HT1080 (cell line): Measurements from ENCODE around the gene STAC. TPM values are rescaled to one million over a fixed set of nuclear protein-coding genes. Genes with fewer than 3 reads are reported as not detected.

ENCODE experiments used
- DNase-seq: peaks from one replicate; pipeline ENCODE4 v3.0.0-alpha.2; 2015; ENCODE audit warnings: low read depth
- polyA plus RNA-seq, 2 experiments: library from polyadenylated mRNA; depleted of rRNA; stranded (reverse); fragments of >200 nt; gene quantifications; 2 replicates each; pipeline ENCODE4 v1.2.3, GENCODE V29; 2015
- total RNA-seq: library from RNA; depleted of rRNA; stranded (reverse); fragments of >200 nt; shearing (Covaris generic); gene quantifications from 2 replicates; pipeline ENCODE4 v1.2.3, GENCODE V29; 2014; rRNA removed

The STAC gene
- 23.3 and 28.3 TPM in 2 replicates for total RNA-seq
- polyA plus RNA-seq (2015; cell fraction: cytosol; rRNA removed): 12.6 and 13.8 TPM in 2 replicates
- 7.4 and 14.3 TPM in 2 replicates for polyA plus RNA-seq (2015; cell fraction: nucleus; rRNA removed)

GRCh38 chr3:36380221-36381031, at the start of gene STAC:
STAC (plus strand) TSS chr3:36380504; CDS start chr3:36380644, 140 bp downstream.
- DNase-seq: peak; percentile 70

DNA sequence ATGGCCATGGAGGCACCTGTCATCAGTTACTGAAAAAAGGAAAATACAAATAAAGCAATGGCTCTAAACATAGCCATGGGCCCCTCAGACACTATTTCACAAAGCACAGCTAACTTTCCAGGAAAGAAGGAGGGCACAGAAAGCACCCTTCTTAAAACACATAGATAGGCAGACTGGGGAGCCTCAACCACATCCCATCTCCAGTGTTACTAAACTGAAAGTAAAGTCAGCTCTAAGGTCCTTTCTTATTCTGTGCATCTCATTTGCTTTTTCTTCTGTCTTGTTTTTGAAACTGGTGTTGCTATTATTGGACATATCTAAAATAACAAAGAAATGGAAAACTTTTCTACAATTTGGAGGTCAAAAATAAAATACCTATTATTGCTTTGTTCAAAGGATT, 48.2 kb upstream of the STAC start:
- no peak for DNase-seq

- peak; percentile 47 for DNase-seq
These were observed 18.1 kb upstream of the STAC start for GRCh38 chr3:36362216-36362615.

DNA sequence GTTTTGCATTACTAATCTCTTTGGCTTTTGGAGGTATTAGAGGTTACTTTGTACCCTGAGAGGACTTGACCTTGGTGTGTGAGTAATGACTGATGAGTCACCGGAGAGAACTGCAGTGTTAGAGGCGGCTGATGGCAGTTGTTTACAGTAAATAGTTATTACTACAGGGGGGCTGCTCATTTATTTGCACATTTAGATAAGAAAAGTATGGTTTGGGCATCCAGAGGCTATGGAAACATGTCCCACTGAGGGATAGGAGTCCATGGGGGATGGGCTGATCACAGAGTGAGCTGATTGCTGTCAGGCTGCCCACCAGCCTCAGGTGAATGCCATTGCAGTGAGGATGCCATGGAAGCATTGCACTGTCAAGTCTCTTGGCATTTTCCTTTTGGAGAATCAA, 17.3 kb upstream of the STAC start:
- DNase-seq: peak; percentile 88

- DNase-seq: no peak
These were observed 16.0 kb upstream of the STAC start for GRCh38 chr3:36364260-36364659.

- no peak for DNase-seq
These were observed 14.5 kb upstream of the STAC start for GRCh38 chr3:36365829-36366228.

DNA sequence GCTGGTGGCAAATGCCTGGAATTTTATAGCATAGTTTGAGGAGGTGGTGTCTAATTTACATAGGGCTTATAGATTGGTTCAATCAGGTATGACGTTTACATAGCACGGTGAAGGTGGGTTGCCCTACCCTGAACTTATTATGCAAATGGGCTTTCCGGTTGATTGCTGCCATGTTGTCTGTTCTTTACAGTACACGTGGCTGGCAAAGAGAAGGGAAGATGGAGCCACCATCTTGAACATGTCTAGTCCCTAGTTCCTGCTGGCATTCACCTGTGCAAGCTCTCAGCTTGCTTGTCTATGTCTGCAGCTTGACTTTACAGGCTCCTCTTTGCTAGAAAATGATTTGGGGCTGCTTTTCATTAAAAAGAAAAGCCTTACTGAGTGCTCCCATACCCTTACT, 14.0 kb upstream of the STAC start:
- DNase-seq: no peak

DNA sequence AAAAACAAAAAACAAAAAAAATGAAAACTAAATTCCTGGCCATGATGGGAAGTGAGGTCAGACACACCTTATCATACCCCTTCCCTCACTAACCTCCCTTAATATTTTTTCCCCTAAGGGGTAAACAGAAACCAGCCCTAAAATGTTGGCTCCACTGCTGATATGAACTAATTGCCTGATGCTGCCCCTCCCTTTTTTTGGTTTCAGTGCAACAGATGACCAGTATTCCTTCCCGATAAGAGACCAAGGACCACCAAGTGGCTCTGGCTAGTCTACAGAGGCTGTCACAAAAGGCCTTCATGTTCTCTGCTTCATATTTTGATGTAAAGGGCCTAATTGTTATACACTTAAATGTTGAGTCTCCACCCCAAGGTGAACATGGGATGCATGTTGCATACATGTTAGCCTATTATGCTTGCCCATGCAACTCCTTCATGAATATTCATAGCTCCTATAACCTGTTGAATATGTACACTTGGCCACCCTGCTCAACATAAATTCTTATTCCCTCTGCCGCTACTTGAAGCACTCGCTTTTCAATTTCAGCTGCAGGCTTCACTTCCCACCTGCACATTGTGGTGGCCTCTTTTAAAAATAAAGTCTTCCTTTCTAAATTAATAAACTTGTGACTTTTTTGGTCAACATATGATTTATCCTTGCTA, 12.3 kb upstream of the STAC start:
- no peak for DNase-seq

- DNase-seq: peak; percentile 87
These were observed 7.8 kb upstream of the STAC start for GRCh38 chr3:36372534-36372935.

GRCh38 chr3:36373084-36373483, 7.2 kb upstream of the STAC start:
- DNase-seq: peak; percentile 79

DNA sequence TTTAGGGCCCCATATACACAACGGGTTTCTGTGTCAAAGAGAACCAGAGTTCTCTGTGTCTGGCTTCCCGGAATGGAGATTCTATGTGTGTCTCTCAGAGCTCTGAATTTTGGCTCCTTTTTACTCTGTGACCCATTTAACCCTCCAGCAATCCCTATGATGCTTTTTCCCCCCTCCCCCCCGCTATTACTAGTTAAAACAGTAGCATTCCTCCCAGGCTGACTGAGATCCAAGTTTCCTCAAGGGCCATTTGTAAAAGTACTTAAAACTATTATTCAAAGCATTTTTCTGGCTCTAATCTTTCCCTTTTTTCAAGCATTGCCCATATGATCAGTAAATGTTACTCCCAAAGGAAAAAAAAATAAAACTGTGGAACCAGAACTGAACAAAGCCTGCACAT, 6.6 kb upstream of the STAC start:
- no peak for DNase-seq

DNA sequence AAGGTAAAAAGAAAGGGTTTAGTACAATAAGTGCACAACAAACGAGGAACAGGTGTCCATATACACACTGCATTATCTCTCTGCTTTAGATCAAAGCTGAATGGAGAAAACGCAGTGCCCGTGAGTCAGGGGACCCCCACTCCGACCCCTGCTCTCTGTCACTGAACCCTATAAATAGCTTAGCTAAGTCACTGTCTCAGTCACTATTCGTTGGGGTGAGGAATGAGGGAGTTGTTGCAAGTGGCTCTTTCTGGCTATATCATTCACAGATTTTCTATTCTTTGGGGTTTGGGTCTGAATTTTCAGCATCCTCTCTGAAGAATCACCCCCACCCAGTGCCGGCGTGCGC, 458 bp upstream of the STAC start:
- no peak for DNase-seq

GRCh38 chr3:36381311-36381956, 1.1 kb downstream of the STAC start:
- DNase-seq: peak; percentile 15

- DNase-seq: no peak
These were observed 13.3 kb downstream of the STAC start for GRCh38 chr3:36393563-36393962.

GRCh38 chr3:36394176-36394575, 13.9 kb downstream of the STAC start:
- DNase-seq: no peak

GRCh38 chr3:36397841-36398240, 17.5 kb downstream of the STAC start:
- DNase-seq: no peak

DNA sequence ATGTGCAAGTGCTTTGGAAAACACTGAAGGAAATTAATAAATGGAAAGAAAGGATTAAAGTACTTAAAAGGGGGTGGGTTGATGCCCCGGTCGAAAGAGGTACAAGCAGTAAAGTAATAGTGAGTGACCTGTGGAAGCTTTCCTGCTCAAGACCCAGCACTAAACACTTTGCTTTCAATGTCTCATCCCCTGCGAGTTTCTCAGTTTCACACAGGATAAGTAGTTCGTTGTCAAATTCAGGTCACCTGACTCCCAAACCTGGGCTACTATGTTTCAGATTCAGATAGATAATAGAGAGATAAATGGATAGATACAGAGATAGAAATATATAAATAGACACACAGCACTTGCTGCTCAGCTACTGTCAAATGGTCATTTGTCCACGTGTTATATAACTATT, 19.6 kb downstream of the STAC start:
- DNase-seq: no peak

GRCh38 chr3:36401056-36401455, 20.8 kb downstream of the STAC start:
- DNase-seq: no peak

DNA sequence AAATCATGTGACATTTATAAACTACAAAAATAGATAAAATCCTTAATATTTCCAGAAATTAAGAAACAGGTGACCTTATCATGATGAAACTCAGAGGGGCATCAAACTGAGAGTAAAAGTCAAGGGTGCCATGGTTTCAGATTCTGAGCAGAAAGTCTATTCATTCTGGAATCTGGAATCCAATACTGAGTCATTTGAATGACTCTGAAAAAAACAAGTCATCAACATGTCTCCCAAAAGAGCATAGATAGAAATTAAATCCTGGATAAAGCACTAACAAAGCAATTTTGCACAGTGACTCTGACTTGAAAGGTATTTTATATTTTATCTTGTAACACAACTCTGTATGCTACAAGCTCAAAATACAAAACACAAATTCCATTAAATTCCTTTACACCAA, 23.4 kb downstream of the STAC start:
- DNase-seq: peak; percentile 44

GRCh38 chr3:36405190-36405589, 24.9 kb downstream of the STAC start:
- peak; percentile 62 for DNase-seq

DNA sequence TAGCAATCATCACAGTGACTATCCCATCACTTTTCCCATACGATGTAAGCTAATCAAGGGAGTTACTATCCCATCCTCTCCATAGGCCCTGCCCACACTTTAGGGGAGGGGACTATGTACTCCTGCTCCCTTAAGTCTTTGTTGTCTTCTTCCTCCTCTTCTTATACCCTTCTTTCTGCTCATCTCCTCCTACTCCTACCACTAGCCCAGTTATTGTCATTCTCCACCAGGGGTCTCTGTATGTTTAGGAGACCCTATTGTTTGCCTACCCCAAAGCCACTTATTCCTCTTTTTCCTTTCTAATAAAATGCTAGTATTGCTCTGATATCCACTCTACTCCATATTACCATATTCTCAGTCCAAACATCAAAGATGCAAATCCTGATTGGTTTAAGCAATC, 27.8 kb downstream of the STAC start:
- no peak for DNase-seq

DNA sequence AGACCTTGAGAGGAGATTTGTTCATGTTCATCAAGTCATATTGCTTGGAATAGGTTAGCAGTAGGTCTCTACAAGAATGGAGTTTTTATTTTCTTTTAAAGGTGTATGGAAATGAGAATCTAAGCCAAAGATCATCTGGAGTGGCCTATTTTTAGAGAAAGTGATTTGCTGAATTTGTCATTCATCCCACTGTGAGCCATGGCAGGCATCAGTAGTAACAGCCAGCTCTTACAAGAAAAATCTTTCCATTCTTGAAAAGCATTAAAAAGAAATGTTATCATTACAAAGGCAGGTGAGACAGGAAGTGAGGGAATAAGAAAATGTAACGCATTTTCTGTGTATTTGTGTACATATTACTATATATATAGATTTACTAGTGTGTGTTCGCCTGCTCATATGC, 29.6 kb downstream of the STAC start:
- no peak for DNase-seq
